GM04504 (cell line): Measurements from ENCODE around the gene HCAR3.
"Not testable (repeated sequence)": the region's sequence is repeated elsewhere in the genome, so short reads cannot be mapped to it uniquely, and the experiment has no call there.

Experiments
- DNase-seq: peaks from one replicate; pipeline ENCODE4 v3.0.0-alpha.2; 2012; ENCODE audit warnings: low read depth

Gene HCAR3

GRCh38 chr12:122716658-122717057 is at the start of gene HCAR3:
Gene HCAR3, minus strand, starts transcription at chr12:122716811. Its CDS starts 74 bp downstream, at chr12:122716737.
- DNase-seq, result not testable (repeated sequence)

GRCh38 chr12:122757568-122757967 is 41.0 kb upstream of the HCAR3 start:
- DNase-seq, result no peak

DNA sequence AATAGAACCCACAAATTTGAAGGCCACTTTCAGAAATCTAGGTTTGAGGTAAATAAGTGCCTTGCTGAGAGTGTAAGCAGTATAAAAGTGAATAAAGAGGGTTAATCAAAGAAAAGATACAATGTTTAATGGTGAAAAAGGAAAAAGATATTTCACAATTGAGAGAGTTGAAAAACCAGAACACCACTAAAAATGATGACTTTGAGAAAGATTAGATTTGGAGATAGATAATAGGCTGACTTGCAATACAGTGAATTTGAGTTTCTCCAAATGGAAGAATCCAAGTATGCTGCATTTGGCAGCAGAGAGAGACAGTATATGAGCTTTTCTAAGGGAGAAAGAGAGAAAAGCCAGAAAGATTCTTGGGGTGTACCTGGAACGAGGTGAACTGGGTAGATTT is 38.2 kb upstream of the HCAR3 start:
- DNase-seq, result no peak

GRCh38 chr12:122753319-122753650 is 36.7 kb upstream of the HCAR3 start:
- no peak for DNase-seq

GRCh38 chr12:122752464-122753318 is 36.1 kb upstream of the HCAR3 start, which contains the start of gene DENR:
Gene DENR, plus strand, starts transcription at chr12:122752824. Its CDS starts 878 bp downstream, at chr12:122753702.
- peak; percentile 92 for DNase-seq

DNA sequence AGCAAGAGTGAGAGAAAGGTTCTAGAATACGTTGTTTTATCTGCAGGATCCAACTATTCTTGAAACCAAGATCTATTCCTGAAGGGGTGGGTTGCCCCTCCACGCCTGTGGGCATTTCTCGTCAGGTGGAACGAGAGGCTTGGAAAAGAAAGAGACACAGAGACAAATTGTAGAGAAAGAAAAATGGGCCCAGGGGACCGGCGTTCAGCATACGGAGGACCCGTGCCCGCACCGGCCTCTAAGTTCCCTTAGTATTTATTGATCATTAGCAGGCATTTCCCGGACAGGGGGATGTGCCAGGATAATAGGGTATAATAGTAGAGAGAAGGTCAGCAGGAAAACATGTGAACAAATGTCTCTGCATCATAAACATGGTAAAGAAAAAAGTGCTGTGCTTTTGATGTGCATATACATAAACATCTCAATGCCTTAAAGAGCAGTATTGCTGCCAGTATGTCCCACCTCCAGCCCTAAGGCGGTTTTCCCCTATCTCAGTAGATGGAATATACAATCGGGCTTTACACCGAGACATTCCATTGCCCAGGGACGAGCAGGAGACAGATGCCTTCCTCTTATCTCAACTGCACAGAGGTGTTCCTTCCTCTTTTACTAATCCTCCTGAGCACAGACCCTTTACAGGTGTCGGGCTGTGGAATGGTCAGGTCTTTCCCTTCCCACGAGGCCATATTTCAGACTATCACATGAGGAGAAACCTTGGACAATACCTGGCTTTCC is 34.3 kb upstream of the HCAR3 start:
- DNase-seq, result not testable (repeated sequence)

GRCh38 chr12:122749569-122750332 is 33.1 kb upstream of the HCAR3 start:
- no peak for DNase-seq

GRCh38 chr12:122747224-122748135 is 30.9 kb upstream of the HCAR3 start:
- no peak for DNase-seq

DNA sequence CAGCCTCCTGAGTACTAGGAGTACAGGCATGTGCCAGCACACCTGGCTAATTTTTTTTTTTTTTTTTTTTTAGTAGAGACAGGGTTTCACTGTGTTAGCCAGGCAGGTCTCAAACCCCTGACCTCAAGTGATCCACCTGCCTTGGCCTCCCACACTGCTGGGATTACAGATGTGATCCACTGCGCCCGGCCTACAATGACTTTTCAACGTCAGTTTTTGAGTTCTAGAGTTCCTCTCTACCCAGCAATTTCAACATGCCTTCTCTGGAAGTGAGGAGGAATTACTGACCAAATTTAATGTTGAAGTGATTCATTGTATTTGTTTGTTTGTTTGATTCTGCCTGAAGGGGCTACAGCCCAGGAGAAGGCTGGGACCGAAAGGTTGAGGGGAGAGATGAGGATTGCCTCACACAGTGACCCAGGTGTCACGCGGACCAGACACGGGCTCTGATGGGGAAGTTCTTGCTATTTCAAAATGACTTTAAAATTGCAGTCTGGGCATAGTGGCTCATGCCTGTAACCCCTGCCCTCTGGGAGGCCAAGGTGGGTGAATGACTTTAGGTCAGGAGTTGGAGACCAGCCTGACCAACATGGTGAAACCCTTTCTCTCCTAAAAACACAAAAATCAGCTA is 27.4 kb upstream of the HCAR3 start:
- no peak for DNase-seq

GRCh38 chr12:122740351-122740750 is 23.7 kb upstream of the HCAR3 start:
- no peak for DNase-seq

DNA sequence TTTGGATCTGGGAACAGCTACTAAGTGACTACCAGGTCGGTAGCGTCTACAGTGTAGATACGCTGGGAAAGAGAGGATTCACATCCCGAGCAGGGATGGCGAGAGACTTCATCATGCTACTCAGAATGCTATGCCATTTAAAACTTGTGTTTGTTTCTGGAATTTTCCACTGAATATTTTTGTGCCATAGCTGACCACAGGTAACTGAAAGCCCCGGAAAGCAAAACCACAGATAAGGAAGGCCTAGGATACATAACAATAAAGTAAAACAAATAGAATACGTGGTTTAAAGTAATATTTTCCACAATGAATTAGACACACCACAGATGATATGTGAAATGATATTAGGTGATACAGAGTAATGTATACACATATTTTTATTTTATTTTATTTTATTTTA is 22.0 kb upstream of the HCAR3 start:
- no peak for DNase-seq

DNA sequence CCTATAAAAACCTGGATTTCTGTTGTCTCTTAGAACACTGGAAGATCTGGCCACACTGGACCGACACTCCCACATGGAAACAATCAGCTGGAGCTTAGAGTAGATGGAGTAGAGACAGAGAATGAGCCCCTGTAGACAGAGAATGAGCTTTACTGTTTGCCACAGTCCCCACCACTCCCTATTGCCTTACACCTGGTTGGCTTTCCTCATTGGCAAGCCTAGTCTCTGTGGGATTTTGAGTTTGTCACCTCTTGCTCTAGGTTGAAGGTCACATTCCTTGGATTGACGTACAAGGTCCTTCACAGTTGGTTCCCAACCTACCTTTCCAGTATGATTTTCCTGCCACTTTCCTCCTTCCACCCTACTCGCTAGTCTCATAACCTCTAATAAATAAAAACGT is 16.0 kb upstream of the HCAR3 start:
- no peak for DNase-seq

- DNase-seq, result no peak
Observed at GRCh38 chr12:122732170-122732569, 15.6 kb upstream of the HCAR3 start.

DNA sequence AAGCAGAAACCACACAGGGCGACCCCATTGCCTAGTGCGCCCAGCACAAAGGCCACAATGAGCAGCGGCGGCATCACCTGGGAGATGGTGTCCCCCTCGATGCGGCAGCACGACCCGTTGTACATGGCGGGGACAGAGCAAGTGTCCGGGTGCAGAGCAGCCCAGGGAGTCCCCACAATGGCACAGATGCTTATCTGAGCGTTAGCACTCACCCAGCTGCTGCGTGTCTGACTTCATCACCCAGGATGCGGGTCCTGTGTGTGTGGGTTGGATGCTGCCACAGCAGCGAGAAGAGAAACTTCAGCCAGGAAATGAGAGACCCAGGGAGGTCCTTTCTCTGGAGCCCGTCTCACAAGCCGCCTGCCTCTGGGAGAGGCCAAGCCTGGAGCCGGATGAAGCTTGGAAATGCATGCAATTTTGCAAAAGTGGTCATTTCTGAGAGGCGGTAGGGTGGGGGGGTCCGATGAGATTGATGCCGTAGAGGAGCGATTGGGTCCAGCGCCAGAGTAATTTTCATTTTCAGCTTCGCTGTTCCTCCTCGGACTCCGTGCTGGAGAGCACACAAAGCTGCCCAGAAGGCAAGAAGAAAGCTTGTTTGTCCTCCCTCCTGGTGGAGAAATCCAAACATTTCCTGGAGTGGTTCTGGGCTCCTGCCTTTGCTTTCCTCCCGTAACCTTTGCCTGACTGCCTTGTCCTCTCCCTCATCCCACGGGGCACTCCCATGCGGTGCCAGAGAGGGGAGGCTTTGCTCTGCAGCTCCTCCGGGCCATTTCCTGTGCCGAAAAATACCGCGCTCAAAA is 13.8 kb upstream of the HCAR3 start, which contains the start of gene HCAR1:
TSS of gene HCAR1 (minus strand) at position 630 of the 800 bp plus-strand sequence. CDS start at position 125, 505 bp downstream.
- DNase-seq, result no peak

DNA sequence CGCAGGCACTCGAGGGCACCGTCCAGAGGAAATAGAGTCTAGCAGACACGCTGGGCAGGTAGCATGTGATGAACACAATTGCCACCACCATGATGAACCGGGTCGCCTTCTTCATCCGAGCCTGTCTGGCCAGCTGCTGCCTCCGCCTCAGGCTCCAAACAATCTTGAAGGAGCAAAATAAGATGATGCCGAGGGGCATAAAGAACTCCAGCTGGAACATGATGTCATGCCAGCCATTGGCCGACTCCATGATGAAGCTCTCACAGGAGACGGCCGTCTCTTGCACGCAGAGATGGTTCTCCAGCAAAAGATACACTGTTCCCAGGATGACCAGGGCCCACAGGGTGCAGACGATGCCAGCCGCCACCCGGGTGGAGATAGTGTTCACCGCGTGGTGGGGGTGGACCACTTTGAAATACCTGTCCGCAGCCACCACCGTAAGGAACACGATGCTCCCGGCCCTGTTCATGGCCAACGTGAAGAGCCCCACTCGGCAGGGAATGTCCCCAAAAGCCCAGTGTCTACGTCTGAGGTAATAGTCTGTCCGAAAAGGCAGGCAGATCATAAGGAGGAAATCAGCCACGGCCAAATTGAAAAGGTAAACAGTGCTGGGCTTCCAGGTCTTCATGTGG is 13.1 kb upstream of the HCAR3 start:
- DNase-seq, result no peak

DNA sequence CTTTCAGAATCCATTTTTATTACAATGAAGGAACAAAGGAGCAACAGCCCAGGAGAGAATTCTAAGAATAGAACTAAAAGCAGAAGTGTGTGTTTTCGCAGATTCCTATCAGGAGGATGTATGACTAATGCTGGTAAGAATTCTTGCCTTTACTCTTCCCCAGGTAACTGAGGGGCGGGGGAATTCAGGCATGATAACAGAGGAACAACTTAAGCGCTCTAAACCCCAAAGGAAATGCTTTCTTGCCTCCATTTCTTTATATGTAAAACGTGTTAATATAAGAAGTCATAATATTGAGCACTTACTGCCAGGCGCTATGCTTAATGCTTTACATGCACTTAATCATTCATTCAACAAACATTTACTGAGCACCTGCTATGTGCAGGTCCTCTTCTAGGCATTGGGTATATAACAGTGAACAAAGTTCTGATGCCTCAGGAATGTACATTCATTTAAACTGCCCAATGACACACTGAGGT is 9.5 kb upstream of the HCAR3 start:
- no peak for DNase-seq

DNA sequence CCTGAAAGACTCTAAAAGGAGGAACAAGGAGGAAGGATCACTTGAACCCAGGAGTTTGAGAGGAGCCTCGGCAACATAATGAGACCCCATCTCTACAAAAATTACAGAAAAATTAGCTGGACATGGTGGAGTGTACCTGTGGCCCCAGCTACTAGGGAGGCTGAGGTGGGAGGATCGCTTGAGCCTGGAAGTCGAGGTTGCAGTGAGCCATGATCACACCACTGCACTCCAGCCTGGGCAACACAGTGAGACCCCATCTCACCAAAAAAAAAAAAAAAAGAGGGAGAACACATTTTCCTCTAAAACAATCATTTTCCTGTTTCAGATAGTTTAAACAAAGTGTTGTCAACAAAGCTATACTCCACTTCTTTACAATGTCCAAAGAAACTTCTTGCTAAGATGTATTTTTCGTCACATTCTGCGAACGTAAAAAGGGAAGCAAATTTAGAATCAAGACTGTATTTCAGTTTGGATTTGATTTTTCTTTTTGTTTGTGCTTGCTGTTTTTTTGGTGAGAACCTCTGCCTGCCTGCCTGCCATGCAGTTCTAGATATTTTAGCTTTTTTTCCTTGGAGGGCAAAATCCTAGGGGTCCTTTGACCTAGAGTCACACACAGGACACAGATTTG is 9.0 kb upstream of the HCAR3 start:
- DNase-seq, result no peak

DNA sequence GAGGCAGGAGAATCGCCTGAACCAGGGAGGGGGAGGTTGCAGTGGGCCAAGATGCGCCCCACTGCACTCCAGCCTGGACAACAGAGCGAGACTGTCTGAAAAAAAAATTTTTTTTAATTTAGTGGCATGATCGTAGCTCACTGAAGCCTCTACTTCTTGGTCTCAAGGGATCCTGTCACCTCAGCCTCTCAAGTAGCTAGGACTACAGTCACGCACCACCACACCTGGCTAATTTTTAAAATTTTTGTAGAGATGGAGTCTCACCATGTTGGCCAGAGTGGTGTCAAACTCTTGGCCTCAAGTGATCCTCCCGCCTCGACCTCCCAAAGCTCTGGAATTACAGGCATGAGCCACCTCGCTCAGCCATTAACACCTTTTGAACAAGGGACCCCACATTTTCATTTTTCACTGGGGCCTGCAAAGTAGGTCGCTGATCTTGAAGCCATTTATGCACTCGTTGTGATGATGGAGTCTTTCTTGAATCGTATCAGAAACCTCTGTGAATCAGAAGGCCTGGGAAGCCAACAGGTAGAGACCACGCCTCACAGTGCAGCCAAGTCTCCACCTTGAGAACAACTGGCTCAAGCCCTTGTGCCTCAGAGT is 8.1 kb upstream of the HCAR3 start:
- no peak for DNase-seq
